Fibroblast of mammary gland (primary cell): ENCODE results near the gene TFAP2D.

ENCODE experiments used
- DNase-seq: peaks from one replicate; pipeline ENCODE4 v3.0.0-alpha.2; 2010; ENCODE audit warnings: low read depth
- H3K4me3 ChIP-seq: 2 replicates; pipeline ENCODE4 v1.5.1; 2011; ENCODE audit warnings: low read depth, mild to moderate bottlenecking, low read length, moderate library complexity; ENCODE audit not compliant: control insufficient read depth
- CTCF ChIP-seq: conservative IDR thresholded peaks from 2 replicates; pipeline ENCODE4 v1.5.1; 2011; ENCODE audit warnings: low read depth, low read length, inconsistent platforms; ENCODE audit not compliant: control insufficient read depth, insufficient read depth

Gene TFAP2D

GRCh38 chr6:50713226-50713625 is at the start of gene TFAP2D:
TSS of gene TFAP2D (plus strand) at chr6:50713526. CDS start at chr6:50714056, 530 bp downstream.
- no peak for DNase-seq
- no peak for TF ChIP-seq CTCF
- no peak within 1 kb of the TSS for H3K4me3 ChIP-seq

- H3K4me3 ChIP-seq = no peak overlapping the region
- no peak for TF ChIP-seq CTCF
- DNase-seq = no peak
These were observed 49.5 kb upstream of the TFAP2D start for GRCh38 chr6:50663806-50664205.

- no peak overlapping the region for H3K4me3 ChIP-seq
- no peak for TF ChIP-seq CTCF
- no peak for DNase-seq
These were observed 47.2 kb upstream of the TFAP2D start for GRCh38 chr6:50666089-50666488.

GRCh38 chr6:50681213-50681824 is 32.0 kb upstream of the TFAP2D start:
- TF ChIP-seq CTCF = no peak
- H3K4me3 ChIP-seq = no peak overlapping the region
- DNase-seq = no peak

GRCh38 chr6:50689210-50689609 is 24.1 kb upstream of the TFAP2D start:
- DNase-seq = no peak
- TF ChIP-seq CTCF = no peak
- H3K4me3 ChIP-seq = no peak overlapping the region

GRCh38 chr6:50691814-50692495 is 21.4 kb upstream of the TFAP2D start:
- no peak for TF ChIP-seq CTCF
- H3K4me3 ChIP-seq = no peak overlapping the region
- no peak for DNase-seq

GRCh38 chr6:50698546-50698945 is 14.8 kb upstream of the TFAP2D start:
- H3K4me3 ChIP-seq = no peak overlapping the region
- no peak for DNase-seq
- TF ChIP-seq CTCF = no peak
